KMS-11 (cell line): Measurements from ENCODE around the gene LSS.

Experiments used
- H2AFZ ChIP-seq: fragments of 200-600 bp; sonication (generic); 2 replicates; pipeline ENCODE4 v1.6.1; 2016; ENCODE audit warnings: antibody characterized with exemption, mixed run types, low read depth
- H3K27ac ChIP-seq: fragments of 200-600 bp; sonication (generic); 2 replicates; pipeline ENCODE4 v1.6.1; 2016; ENCODE audit warnings: mild to moderate bottlenecking, mixed run types
- H3K27me3 ChIP-seq: fragments of 200-600 bp; sonication (generic); 2 replicates; pipeline ENCODE4 v1.6.1; 2017; ENCODE audit warnings: mild to moderate bottlenecking, low read depth, mixed run types, moderate library complexity; ENCODE audit not compliant: insufficient read depth
- H3K36me3 ChIP-seq: fragments of 200-600 bp; sonication (generic); 2 replicates; pipeline ENCODE4 v1.6.1; 2017; ENCODE audit warnings: mild to moderate bottlenecking, mixed run types; ENCODE audit not compliant: insufficient read depth
- H3K4me1 ChIP-seq: fragments of 200-600 bp; sonication (generic); 2 replicates; pipeline ENCODE4 v1.6.1; 2016; ENCODE audit warnings: mild to moderate bottlenecking, low read depth, mixed run types; ENCODE audit not compliant: poor library complexity, severe bottlenecking
- H3K4me2 ChIP-seq: fragments of 200-600 bp; sonication (generic); 2 replicates; pipeline ENCODE4 v1.7.0; 2016; ENCODE audit warnings: mild to moderate bottlenecking, mixed run types
- H3K4me3 ChIP-seq: fragments of 200-600 bp; sonication (generic); IDR thresholded peaks from 2 replicates; pipeline ENCODE4 v1.6.1; 2017; ENCODE audit warnings: low read depth, low read length, mixed read lengths; ENCODE audit not compliant: insufficient read depth
- H3K79me2 ChIP-seq: fragments of 200-600 bp; sonication (generic); 2 replicates; pipeline ENCODE4 v1.6.1; 2016; ENCODE audit warnings: low read depth, mixed run types; ENCODE audit not compliant: insufficient read depth
- H3K9ac ChIP-seq: fragments of 200-600 bp; sonication (generic); 2 replicates; pipeline ENCODE4 v1.6.1; 2016; ENCODE audit warnings: mild to moderate bottlenecking, mixed run types
- H4K20me1 ChIP-seq: fragments of 200-600 bp; sonication (generic); 2 replicates; pipeline ENCODE4 v1.6.1; 2016; ENCODE audit warnings: mild to moderate bottlenecking, mixed run types; ENCODE audit not compliant: insufficient read depth
- TF ChIP-seq, protein P1 (sequence below): fragments of 200-600 bp; sonication (generic); conservative IDR thresholded peaks from 2 replicates; pipeline ENCODE4 v1.6.1; 2017; ENCODE audit warnings: low read depth, mild to moderate bottlenecking, antibody characterized with exemption, low read length, moderate library complexity, mixed read lengths

Gene LSS

GRCh38 chr21:46158666-46159300 lies 69.8 kb downstream of the LSS start:
- Histone ChIP-seq H3K36me3 (no peaks in the 10 kb centered on the region), H2AFZ (no peak overlapping the region), H3K4me3 (no peak overlapping the region), H3K9ac (no peak overlapping the region), H3K27ac (no peak overlapping the region), H3K4me1 (no peaks in the 10 kb centered on the region), H4K20me1 (no peaks in the 10 kb centered on the region), H3K4me2 (no peak overlapping the region), H3K79me2 (no peaks in the 10 kb centered on the region), H3K27me3 (no peaks in the 10 kb centered on the region)
- TF ChIP-seq, protein P1, sequence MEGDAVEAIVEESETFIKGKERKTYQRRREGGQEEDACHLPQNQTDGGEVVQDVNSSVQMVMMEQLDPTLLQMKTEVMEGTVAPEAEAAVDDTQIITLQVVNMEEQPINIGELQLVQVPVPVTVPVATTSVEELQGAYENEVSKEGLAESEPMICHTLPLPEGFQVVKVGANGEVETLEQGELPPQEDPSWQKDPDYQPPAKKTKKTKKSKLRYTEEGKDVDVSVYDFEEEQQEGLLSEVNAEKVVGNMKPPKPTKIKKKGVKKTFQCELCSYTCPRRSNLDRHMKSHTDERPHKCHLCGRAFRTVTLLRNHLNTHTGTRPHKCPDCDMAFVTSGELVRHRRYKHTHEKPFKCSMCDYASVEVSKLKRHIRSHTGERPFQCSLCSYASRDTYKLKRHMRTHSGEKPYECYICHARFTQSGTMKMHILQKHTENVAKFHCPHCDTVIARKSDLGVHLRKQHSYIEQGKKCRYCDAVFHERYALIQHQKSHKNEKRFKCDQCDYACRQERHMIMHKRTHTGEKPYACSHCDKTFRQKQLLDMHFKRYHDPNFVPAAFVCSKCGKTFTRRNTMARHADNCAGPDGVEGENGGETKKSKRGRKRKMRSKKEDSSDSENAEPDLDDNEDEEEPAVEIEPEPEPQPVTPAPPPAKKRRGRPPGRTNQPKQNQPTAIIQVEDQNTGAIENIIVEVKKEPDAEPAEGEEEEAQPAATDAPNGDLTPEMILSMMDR = no peak

DNA sequence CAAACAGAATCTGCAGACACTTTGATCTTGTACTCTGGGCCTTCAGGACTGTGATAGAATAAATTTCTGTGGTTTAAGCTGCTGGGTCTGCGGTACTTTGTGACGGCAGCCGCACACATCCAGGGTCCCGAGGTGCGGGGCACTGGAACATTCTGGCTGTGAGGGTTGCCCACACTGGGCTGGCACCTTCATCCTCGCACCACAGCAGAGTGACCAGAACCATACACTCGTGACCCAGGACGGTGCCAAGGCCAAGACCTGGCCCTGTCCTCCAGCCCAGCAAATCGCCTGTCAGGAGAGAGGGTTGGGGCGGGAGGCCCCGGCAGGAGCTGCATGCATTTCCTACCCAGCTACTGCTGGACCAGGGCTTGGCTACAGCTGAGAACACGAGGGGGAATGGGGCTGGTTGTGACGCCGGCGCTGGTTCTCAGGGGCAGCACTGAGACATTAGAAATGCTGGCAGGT lies 70.6 kb downstream of the LSS start:
- no peaks in the 10 kb centered on the region for H4K20me1 ChIP-seq
- H3K79me2 ChIP-seq = no peaks in the 10 kb centered on the region
- H2AFZ ChIP-seq = no peak overlapping the region
- no peak overlapping the region for H3K27ac ChIP-seq
- H3K9ac ChIP-seq = no peak overlapping the region
- H3K27me3 ChIP-seq = no peaks in the 10 kb centered on the region
- TF ChIP-seq, protein P1 = no peak
- no peak overlapping the region for H3K4me3 ChIP-seq
- no peaks in the 10 kb centered on the region for H3K36me3 ChIP-seq
- no peak overlapping the region for H3K4me2 ChIP-seq
- no peaks in the 10 kb centered on the region for H3K4me1 ChIP-seq

- TF ChIP-seq, protein P1 = no peak
- no peak overlapping the region for H3K4me3 ChIP-seq
- H3K36me3 ChIP-seq = no peaks in the 10 kb centered on the region
Observed at GRCh38 chr21:46157396-46157986, 71.1 kb downstream of the LSS start.

DNA sequence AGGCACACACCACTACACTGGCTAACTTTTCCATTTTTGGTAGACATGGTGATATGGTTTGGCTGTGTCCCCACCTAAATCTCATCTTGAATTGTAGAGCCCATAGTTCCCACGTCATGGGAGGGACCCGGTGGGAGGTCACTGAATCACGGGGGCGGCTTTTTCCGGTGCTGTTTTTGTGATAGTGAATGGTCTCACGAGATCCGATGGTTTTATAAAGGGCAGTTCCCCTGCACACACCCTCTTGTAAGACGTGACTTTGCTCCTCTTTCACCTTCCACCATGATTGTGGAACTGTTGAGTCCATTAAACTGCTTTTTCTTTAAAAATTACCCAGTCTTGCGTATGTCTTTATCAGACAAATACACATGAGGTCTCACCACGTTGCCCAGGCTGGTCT lies 71.9 kb downstream of the LSS start:
- Histone ChIP-seq H3K4me1 (no peaks in the 10 kb centered on the region), H3K4me2 (no peak overlapping the region), H2AFZ (no peak overlapping the region), H3K27ac (no peak overlapping the region), H3K79me2 (no peaks in the 10 kb centered on the region), H3K36me3 (no peaks in the 10 kb centered on the region), H3K27me3 (no peaks in the 10 kb centered on the region), H3K9ac (no peak overlapping the region), H4K20me1 (no peaks in the 10 kb centered on the region), H3K4me3 (no peak overlapping the region)
- TF ChIP-seq, protein P1 = no peak

More at GRCh38 chr21:46157396-46157986, 71.1 kb downstream of the LSS start:
- H3K9ac ChIP-seq = no peak overlapping the region
- H4K20me1 ChIP-seq = no peaks in the 10 kb centered on the region
- no peaks in the 10 kb centered on the region for H3K4me1 ChIP-seq
- no peak overlapping the region for H2AFZ ChIP-seq
- H3K27ac ChIP-seq = no peak overlapping the region
- no peak overlapping the region for H3K4me2 ChIP-seq
- no peaks in the 10 kb centered on the region for H3K27me3 ChIP-seq
- H3K79me2 ChIP-seq = no peaks in the 10 kb centered on the region
